NCI-H2107 (cell line): ENCODE measurements around the gene MTA1.

ENCODE experiments used
- DNase-seq: peaks from one replicate; lab custom pipeline; 2025; lab: John Stamatoyannopoulos, UW

Gene MTA1

DNA sequence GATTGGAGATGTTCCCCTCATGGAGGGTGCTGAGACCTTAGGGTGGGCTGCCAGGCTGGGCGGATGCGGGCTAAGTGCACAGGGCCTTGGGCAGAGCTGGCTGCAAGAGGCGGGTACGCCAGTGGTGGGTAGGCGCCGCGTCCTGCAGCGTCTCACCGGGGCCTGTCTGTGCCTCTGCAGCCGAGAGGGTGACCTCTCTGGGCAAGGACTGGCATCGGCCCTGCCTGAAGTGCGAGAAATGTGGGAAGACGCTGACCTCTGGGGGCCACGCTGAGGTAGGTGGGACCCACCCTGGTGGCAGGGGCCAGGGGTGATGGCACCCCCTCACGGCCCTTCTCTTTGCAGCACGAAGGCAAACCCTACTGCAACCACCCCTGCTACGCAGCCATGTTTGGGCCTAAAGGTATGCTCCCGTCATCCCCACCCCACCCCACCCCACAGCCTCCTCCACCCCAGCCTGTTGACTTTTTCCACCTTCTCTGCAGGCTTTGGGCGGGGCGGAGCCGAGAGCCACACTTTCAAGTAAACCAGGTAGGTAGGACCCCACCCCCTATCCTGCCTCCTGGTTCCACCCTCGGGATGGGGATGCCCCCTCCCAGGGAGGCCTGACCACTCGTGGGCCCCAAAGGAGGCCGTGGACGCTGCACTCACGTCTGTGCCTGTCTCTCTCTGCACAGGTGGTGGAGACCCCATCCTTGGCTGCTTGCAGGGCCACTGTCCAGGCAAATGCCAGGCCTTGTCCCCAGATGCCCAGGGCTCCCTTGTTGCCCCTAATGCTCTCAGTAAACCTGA is 68.6 kb downstream of the MTA1 start:
- no peak for DNase-seq

DNA sequence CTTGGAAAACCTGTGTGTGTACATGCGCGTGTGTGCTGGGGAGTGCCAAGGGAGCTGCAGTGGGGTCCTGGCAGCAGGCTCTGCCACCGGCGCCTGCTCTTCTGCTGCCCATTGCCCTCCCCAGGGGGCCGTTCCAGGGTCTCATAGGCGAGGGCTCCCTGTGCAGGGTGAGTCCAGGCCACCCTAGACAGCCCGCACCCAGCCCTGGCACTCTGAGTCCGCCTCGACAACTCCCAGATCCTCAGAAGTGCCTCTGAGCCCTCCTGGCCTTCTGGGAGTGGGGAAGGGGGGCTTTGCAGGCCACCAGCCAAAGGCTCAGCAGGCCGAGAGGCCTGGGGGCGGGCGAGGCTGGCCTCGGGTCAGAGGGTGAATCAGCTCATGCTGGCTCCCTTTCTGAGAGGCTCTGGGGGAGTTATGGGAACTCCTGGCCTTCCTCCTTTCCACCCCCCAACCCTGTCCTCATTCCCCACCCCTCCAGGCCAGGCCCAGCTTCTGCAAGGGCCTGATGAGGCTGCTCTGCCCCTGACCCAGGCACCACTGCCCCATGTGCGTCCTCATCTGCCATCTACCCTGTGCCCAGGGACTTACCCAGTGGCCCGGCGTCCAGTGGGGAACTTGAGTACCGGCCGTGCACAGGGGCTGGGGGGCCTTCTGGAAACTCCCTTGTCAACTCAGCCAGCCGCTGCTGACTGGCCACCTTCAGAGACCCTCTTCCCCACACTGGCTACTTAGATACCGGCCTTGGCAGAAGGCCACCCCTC is 69.3 kb downstream of the MTA1 start:
- no peak for DNase-seq

DNA sequence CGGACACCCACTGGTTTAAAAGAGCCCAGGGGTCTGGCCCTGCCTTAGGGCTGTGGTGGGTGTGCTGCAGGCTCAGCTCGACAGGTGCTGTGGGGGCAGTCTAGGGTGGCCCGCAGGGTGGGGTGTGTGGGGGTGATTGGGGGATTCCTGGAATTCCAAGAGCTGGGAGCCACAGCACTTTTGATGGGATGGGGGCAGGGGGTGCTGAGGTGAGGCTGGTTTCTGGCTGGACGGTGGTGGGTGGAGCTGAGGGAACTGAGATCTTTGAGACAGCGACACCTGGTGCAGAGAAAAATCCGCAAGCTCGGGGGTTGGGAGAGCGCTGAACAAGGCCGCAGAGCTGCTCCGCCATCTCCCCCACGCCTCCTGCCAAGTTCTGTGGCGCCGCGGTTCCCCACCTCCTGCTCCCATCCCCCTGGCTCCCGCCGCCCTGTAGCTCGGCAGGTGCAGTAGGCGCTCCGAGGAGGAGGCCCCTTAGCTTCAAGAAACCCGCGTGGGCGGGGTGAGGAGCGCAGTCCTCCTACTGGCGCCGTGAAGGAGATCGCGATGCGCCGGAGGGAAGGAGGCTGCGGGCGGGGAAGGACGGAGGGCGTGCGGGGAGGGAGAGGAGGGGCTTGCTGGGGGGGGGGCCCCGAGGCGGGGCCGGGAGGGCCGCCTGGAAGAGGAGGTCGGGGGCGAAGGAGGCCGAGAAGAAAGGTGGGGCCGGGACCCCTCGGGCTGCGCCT is 70.1 kb downstream of the MTA1 start:
- DNase-seq: peak; percentile 85

DNA sequence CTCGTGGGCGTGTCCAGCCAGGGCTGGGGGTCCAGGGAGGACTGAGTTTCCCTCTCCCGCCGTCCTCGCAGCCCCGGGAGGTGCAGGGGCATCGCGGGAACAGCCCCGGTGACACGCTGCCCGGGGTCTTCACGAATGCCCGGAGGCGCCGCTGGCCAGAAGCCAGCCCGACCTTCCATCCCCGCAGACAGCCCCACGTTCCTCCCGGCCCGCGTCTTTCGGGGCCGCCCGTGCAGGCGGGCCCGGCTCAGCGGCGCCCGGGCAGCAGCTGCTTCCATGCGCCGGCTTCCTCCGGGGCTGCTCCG is 70.6 kb downstream of the MTA1 start:
- no peak for DNase-seq

DNA sequence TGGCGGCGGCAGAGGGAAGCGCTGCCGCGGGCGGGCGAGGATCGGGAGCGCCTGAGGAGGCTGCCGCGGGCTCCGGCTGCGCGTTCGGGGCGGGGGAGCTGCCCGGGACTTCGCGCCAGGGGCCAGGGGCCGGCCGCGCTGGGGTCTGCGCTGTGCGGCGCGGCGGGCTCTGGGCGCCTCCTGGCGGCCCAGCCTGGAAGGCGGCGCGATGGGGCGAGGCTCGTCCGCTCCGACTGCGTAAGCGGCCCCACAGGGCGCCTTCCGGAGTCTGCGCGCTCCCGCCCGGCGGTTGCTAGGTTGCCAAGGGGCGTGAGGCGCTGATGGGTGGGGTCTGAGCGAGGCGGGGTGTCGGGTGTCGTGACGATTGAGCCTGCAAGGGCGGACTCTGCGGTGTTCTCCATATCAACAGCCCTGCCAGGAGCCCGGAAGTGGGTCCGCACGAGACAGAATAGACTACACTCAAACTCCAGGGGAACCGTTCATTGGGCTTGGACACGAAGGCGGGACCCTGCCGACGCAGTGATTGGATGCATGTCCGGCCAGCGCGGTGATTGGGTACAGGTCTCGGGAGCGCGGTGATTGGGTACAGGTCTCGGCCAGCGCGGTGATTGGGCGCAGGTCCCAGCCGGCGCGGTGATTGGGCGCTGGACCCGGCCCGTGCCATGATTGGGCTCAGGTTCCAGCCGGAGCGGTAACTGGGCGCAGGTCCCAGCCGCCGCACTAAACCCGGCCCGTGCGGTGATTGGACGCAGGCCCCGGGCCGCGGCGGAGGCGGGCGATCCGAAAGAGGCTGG is 71.1 kb downstream of the MTA1 start, which contains the start of gene TEDC1:
TSS of gene TEDC1 (plus strand) at position 675 of the 794 bp plus-strand sequence. CDS start 130 bp downstream, outside the sequence.
- peak; percentile 100 for DNase-seq

DNA sequence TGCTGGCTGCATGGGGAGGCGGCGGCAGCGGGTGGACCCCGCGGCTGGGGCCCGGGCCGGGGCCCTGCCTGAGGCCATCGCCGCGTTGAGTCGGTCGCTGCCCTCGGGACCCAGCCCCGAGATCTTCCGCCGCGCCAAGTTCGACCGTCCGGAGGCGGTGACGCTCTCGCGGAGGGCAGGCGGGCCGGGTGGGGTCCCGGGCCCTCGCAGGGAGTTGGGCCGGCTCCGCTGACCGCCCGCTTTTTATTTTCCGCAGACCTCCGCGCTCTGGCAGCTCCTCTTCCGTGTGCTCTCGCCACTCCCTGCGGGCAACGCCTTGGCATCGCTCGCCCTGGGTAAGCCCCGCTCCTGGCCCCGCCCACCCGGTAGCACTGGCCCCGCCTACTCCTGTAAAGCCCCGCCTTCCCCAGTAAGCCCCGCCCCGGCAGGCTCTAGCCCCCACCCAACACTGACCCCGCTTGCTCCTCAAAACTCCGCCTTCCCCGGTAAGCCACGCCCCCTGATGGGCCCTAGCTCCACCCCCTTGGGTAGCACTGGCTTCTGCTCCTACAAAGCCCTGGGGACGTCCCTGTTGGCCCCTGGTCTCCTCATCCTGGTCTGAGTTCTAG is 71.8 kb downstream of the MTA1 start:
- DNase-seq: peak; percentile 46

DNA sequence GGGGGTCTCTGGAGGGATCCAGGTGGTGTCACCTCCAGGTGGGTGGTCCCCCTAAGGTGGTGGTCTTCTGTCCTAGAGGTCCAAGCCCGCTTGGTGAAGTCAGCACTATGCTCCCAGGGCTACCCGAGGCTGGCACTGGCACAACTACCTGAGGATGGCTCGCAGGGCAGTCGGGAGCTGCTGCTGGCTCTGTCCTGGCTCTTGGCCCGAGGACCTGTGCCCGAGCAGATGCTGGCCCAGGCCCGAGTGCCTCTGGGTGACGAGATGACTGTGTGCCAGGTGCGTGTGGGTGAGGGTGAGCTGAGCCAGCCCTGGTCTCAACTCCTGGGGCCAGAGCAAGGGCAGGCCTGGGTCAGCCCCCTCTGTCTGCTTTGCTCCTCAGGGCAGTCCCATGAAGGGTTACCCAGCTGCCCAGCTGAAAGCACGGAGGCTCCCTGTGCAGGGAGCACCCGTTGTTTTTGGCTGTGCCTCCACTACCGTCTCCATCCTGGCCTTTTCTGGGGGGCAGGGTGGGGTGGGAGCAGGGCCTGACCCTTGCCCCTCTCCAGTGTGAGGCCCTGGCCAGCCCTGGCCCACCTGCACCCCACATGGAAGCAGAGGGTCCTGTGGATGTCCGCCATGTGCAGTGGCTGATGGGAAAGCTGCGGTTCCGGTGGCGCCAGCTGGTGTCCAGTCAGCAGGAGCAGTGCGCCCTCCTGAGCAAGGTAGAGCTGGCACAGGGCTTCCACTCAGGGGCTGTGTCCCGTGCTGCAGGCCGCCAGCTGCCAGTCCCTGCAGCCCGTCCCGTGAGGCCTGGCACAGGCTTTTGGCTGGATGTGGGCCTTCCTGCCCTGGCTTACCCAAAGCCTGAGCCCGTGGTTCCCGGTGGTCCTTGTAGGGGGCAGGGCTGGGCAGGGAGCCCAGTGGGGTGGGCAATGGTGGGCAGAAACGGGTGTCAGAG is 72.7 kb downstream of the MTA1 start:
- DNase-seq: no peak

DNA sequence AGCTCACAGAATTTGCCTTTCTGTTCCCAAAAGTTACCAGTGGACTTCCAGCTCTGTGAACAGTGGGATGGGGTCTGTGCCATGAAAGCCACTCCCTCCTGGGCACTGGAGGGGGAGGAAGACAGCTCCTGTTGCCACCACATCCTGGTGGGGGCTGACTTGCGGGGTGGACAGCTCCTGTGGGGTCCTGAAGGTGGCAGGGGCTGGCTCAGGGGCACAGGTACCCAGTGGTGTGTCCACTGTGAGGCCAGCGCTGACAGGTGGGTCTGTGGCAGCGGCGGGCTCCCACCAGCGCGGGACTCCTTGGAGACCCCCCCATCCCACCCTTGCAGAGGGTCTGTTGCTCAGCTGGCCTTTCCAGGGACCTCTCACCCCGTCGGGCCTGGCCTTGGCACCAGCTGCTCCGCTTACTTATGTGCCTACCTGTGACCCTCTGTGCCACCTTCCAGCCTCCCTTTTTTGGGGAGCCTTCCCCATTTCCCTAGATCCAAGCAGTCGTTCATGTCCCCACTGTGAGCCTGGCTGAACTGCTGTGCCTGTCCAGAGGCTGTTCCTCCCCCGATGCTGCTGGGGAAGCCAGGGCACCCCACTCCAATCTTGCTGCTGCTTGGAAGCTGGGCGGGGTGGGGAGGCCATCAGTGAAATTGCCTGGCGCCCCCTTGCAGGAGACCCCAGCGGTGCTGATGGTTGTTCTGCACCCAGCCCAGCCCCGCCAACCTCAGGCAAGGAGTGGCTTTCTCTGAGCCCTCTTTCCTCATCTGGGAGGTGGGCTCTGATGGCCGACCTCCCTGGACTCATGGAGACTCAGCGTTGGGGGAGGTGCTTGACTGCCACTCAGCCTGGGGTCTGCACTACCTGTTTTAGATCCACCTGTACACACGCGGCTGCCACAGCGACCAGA is 73.6 kb downstream of the MTA1 start:
- DNase-seq: no peak

DNA sequence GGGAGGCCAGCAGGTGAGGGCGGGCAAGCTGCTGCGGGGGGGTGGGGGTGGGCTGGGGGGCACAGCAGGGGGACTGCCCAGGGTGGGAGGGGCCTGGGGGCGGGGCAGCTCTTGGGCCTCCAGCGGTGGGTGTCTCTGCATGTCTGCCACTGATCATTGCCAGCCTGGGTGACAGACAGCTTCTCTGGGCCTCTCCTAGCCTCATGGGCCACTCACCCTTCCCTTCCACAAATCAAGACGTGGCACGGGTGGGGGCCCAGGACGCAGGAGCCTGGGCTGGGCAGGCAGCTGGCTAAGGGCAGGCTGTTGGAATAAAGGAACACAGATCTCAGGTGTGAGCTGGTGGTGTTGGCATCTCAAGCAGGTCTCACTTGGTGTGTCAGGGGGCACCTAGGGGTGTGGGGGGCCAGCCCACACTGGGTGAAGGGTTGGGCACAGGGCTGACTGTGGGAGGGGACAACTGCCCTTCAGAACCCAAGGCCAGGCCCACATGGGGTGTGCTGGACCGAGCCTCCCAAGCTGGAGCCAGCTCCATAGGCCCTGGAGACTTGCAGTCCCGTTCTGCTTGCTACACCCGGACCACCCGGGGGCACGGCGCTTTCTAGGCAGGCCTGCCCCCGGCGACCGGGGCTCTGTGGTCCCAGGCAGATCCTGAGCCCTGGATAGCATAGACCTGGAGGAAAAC is 74.4 kb downstream of the MTA1 start:
- DNase-seq: no peak

DNA sequence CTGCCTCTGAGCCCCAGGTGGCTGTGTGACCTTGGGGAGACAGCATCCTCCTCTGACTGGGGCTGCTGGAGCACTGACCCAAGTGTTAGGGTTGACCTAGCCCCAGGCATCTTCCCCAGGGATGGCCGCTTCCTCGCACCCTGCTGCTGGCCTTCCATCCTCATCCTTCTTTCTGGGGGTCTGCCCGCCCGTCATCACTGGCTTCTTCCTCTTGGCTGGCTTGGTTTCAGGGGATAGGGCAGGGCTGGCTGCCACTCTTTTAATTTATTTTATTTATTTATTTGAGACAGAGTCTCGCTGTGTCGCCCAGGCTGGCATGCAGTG is 74.9 kb downstream of the MTA1 start:
- DNase-seq: no peak

DNA sequence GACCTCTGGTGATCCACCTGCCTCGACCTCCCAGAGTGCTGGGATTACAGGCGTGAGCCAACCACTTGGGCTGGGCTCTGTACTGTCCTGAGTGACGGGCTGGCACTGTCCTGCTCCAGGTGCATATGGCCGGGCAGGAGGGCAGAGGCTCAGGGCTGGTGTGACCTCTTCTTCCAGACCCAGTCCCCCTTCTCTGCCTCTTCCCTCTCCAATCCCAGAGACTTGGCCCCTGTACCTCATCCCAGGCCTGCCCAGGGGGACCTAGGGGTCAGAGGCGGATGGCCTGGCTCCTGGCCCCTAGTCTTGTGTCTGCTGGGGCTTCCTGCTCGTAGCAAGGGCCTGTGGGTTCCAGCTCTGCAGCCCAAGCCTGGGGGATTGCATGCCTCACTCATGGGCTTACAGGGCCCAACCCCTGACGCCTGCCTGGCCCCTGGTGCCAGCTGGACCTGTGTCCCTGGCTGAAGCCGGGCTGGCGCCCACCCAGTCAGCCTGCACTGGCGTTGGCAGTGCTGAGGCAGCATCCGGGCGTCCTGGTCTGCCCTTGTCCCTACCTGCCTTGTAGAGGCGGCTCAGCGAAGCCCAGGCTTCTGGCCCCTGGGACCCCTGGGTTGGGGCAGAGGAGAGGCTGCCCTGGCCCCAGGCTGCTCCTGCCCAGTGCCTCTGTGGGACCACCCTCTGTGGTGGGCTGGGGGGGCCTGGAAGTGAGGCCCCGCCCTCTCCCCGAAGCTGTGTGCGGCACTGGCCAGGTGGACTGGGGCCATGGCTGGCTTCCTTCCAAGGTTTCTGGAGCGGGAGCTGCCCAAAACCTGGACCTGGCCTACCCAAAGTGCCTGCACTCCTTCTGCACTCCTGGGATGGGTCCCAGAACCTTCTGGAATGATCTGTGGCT is 75.7 kb downstream of the MTA1 start:
- no peak for DNase-seq

DNA sequence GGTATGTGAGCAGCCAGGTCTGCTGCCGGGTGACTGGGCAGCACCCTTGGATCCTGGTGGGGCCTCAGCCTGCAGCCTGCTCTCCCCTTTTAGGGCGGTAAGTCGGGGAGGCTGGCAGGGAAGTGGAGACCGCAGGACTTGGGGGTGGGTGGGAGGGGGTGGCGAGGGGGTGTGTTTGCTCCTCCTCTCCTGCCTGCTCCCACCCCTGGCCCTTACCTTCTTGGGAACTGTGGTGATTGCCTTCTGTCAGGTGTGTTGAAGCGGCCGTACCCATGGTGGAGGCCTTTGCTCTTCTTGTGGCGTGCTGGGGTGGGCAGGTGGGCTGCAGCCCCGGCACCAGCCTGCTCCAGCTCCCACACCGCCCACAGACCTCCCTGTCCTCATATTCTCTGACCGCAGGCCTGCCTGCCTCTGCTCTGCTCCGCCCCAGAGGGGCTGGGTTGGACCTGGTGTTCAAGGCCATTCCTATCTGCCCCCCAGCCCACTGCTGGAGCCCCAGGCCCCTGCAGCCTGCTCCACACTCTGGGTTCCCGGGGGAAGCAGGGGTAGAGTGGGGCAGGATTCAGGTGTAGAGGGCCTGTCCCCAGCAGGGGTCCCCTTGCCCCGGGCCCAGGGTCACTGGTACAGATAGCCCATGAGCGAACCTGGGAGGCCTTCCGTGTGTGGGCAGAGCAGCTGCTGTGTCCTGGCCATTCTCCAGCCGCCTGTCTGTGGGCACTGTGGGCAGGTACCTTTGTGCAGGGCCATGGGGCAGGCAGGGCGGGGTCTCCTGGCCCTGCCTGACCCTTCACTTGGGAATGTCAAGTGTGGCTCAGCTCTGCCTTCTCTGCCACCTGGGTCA is 76.6 kb downstream of the MTA1 start:
- DNase-seq: no peak

DNA sequence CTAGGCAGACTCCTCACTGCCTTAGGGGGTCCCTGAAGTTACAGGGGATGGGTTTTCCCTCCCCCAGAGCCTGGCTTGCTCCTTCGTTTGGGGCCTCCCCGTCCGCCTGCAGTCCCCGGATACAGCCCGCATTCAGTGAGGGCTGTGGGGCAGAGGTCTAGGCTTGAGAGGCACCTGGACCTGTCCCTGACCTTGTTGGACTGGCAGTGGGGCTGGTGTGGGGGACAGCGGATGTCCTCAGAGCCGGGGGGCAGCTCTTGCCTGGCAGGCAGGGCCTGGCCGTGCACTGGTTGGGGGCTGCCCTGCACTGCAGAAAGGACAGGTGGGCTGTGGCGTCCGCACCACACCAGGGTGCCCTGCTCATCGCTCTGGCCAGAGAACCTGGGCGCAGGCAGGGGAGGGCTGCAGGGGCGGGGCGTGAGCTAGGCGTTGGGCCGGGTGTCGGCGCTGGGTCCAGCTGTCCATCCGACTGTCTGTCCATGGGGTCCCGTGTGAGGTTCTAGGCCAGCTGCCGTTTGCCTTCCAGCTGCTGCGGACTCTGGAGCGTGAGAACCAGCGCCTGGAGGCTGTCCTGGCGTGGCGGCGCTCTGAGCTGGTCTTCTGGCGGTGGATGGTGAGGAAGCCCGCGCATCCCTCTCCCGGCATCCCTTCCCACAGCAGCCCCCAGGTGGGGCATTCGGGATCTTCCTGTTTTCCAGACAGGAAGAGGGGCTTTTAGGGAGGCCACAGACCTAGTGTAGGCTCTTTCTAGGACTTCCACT is 77.4 kb downstream of the MTA1 start:
- no peak for DNase-seq

DNA sequence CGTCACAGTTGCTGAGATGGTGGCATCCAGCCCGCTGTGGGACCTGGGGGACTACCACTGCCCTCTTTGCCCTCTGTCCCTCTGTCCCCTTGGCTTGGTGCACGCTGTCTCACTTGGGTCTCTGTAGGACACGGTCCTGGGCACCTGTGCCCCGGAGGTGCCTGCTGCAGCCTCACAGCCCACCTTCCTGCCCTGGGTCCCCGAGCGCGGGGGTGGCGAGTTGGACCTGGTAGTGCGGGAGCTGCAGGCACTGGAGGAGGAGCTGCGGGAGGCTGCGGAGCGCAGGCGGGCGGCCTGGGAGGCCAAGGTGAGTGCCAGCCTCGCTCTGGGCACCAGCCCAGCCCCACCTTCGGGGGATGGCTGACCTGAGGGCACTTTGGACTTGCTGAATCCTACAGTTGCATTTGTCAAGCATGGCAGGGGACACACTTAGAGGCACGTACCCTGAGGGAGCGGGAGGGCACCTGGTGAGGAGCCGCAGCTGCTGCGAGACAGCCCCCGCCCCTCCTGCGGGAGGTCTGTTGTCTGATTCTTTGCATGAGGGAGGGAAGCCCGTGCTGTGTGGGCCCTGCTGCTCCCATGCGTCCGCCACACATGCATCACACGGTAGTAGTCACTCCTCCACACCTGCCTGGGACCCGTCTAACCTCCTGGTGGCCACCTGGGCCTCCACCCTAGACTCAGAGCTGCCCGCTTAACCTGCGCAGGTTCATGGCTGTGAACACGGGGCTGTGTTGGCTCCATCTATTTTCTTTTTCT is 78.2 kb downstream of the MTA1 start:
- no peak for DNase-seq

DNA sequence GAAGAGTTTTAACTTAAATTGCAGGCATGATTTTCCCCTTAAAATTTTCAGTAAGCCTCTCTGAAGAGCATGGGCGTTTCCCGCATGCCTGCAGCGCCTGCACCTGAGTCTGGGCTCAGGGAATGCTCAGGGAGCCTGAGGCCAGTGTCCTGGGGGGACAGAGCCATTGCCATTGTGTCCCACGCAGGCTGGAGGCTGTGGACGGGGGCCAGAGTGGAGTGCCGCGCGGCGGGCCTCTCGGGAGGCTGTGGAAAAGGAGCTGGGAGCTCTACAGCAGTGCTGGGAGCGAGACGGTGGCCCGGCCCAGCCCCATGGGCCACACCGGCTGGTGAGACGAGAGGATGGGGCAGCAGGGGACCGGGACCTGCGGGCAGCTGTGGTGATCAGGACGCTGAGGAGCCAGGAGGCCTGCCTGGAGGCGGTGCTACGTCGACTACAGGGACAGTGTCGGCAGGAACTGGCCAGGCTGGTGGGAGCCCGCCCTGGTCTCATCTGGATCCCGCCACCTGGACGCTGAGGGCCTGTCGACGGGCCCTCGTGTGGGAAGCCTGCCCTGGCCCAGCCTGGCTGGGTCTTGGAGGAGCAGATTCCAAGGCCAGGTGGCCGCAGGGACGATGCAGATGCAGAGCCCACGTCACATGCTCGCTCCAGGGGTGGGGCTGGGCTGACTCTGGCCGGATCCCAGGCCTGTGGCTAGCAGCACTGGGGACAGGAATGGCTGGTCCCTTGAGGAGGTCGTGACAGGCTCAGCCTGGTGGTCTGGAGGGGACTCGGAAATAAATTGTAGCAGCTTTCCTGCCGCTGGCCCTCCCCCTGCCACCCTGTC is 79.0 kb downstream of the MTA1 start:
- no peak for DNase-seq
